A549 (cell line): ENCODE results near the gene PCSK6. TPM values are rescaled to one million over a fixed set of nuclear protein-coding genes. Genes with fewer than 3 reads are reported as not detected.
"Not testable (repeated sequence)": the region's sequence is repeated elsewhere in the genome, so short reads cannot be mapped to it uniquely, and the experiment has no call there.

Source experiments
- ATAC-seq, 2 experiments: fragments of 200-7000 bp in 1 of 2; fragments of >200 bp in 1 of 2; cut with Nextera tagmentation in 1 of 2; cut with Tn5 transposase in 1 of 2; 3 replicates each; pipeline versions ENCODE4 v1.8.0 to v1.9.1; 2018 to 2020; ENCODE audit warnings: mild to moderate bottlenecking in 1 of 2, moderate library complexity in 1 of 2
- CTCF ChIA-PET: fragments of 300-600 bp; sonication (Branson Sonifier 250); formaldehyde crosslinking; extraction: SDS; loops from one replicate; lab custom pipeline; 2021; ENCODE audit warnings: antibody characterized with exemption, inconsistent platforms; lab: Yijun Ruan, JAX
- POLR2A ChIA-PET: fragments of 350-600 bp; formaldehyde crosslinking; extraction: SDS; loops from one replicate; lab custom pipeline; 2021; ENCODE audit warnings: antibody characterized with exemption, inconsistent platforms; lab: Yijun Ruan, JAX
- DNase-seq, 2 experiments: peaks; one replicate each; pipeline versions ENCODE4 v3.0.0 to v3.0.0-alpha.2; 2011 to 2016; ENCODE audit warnings: low read depth in 1 of 2, low spot score in 1 of 2
- FAIRE-seq: peaks from 2 replicates; lab custom pipeline; 2011; peaks lifted over from hg19 to GRCh38; lab: Jason Lieb, UNC
- H3K27ac ChIP-seq, 2 experiments: fragments of >200 bp; sonication (Bioruptor Twin); formaldehyde crosslinking; 3 replicates each; pipeline ENCODE4 v1.5.1; 2016 to 2017
- H3K4me1 ChIP-seq: fragments of >200 bp; sonication (Bioruptor Twin); formaldehyde crosslinking; 3 replicates; pipeline ENCODE4 v1.6.1; 2016
- H3K4me2 ChIP-seq: fragments of >200 bp; sonication (Bioruptor Twin); formaldehyde crosslinking; 3 replicates; pipeline ENCODE4 v1.6.1; 2016
- H3K4me3 ChIP-seq: fragments of >200 bp; sonication (Bioruptor Twin); formaldehyde crosslinking; 3 replicates; pipeline ENCODE4 v1.5.1; 2016
- H3K9me3 ChIP-seq: fragments of >200 bp; sonication (Bioruptor Twin); formaldehyde crosslinking; 3 replicates; pipeline ENCODE4 v1.6.1; 2016
- BHLHE40 ChIP-seq: IDR thresholded peaks from 2 replicates; pipeline ENCODE4 v1.6.1; 2012; ENCODE audit warnings: low read depth, low read length, inconsistent platforms
- CEBPB ChIP-seq, 2 experiments: fragments of >200 bp in 1 of 2; sonication (Bioruptor Twin) in 1 of 2; formaldehyde crosslinking in 1 of 2; IDR thresholded peaks; 2 replicates each; pipeline ENCODE4 v1.6.1; 2012 to 2016
- CHD2 ChIP-seq: fragments of 150-350 bp; IDR thresholded peaks from 2 replicates; pipeline ENCODE4 v1.6.1; 2014; ENCODE audit warnings: low read length; ENCODE audit not compliant: partially characterized antibody
- EHF ChIP-seq: fragments of 250-450 bp; sonication (Bioruptor Pico); IDR thresholded peaks from 2 replicates; pipeline ENCODE4 v1.5.0; 2020; ENCODE audit warnings: mild to moderate bottlenecking
- ESRRA ChIP-seq: fragments of 150-350 bp; IDR thresholded peaks from 2 replicates; pipeline ENCODE4 v1.6.1; 2014; ENCODE audit warnings: mild to moderate bottlenecking, low read length, borderline replicate concordance
- FOXS1 ChIP-seq: fragments of 250-450 bp; sonication (Bioruptor Pico); IDR thresholded peaks from 2 replicates; pipeline ENCODE4 v1.5.0; 2020; ENCODE audit warnings: mild to moderate bottlenecking, moderate library complexity
- JUN ChIP-seq, 2 experiments: fragments of >200 bp; sonication (Bioruptor Twin); formaldehyde crosslinking; IDR thresholded peaks; 2 replicates in 1 of 2; 3 replicates in 1 of 2; pipeline ENCODE4 v1.6.1; 2016 to 2017
- KDM1A ChIP-seq: fragments of 200-600 bp; sonication (generic); IDR thresholded peaks from 2 replicates; pipeline ENCODE4 v1.6.1; 2016; ENCODE audit warnings: low read depth, mild to moderate bottlenecking
- KDM5A ChIP-seq: fragments of 200-600 bp; sonication (generic); IDR thresholded peaks from 2 replicates; pipeline ENCODE4 v1.6.1; 2016; ENCODE audit warnings: antibody characterized with exemption, mild to moderate bottlenecking
- MYC ChIP-seq: IDR thresholded peaks from 2 replicates; pipeline ENCODE4 v1.6.1; 2012; ENCODE audit warnings: mild to moderate bottlenecking, inconsistent platforms, low read length, improper control_type of control experiment, borderline replicate concordance
- POLR2AphosphoS2 ChIP-seq: conservative IDR thresholded peaks from 2 replicates; pipeline ENCODE4 v1.6.1; 2012; ENCODE audit warnings: low read length, improper control_type of control experiment, inconsistent platforms
- RAD21 ChIP-seq, 2 experiments: fragments of >200 bp in 1 of 2; sonication (Bioruptor Twin) in 1 of 2; formaldehyde crosslinking in 1 of 2; IDR thresholded peaks in 1 of 2; conservative IDR thresholded peaks in 1 of 2; 2 replicates in 1 of 2; 3 replicates in 1 of 2; pipeline ENCODE4 v1.6.1; 2012 to 2018; ENCODE audit warnings: inconsistent platforms in 1 of 2
- RFX5 ChIP-seq: fragments of 450-650 bp; IDR thresholded peaks from 2 replicates; pipeline ENCODE4 v1.7.1; 2014; ENCODE audit warnings: antibody characterized with exemption, mild to moderate bottlenecking, moderate library complexity
- SMC3 ChIP-seq: fragments of >200 bp; sonication (Bioruptor Twin); formaldehyde crosslinking; IDR thresholded peaks from 3 replicates; pipeline ENCODE4 v1.6.1; 2018; ENCODE audit warnings: inconsistent platforms
- SREBF2 ChIP-seq: fragments of 450-650 bp; IDR thresholded peaks from 2 replicates; pipeline ENCODE4 v1.6.1; 2014; ENCODE audit warnings: mild to moderate bottlenecking, moderate library complexity
- TP53 ChIP-seq: fragments of 250-450 bp; sonication (Bioruptor Pico); IDR thresholded peaks from 2 replicates; pipeline ENCODE4 v1.5.0; 2021; ENCODE audit warnings: mild to moderate bottlenecking, moderate library complexity
- ZC3H11A ChIP-seq: fragments of 450-650 bp; IDR thresholded peaks from 2 replicates; pipeline ENCODE4 v1.6.1; 2014; ENCODE audit warnings: antibody characterized with exemption, mild to moderate bottlenecking
- whole genome bisulfite sequencing: methylation state at CpG from one replicate; pipeline ENCODE4 v1.1.6; 2017; ENCODE audit errors: missing lambda C conversion rate; 5-methylcytosine and 5-hydroxymethylcytosine counted together
- polyA plus RNA-seq, 4 experiments: library from polyadenylated mRNA; depleted of rRNA in 3 of 4; stranded (reverse); fragments of >200 nt; fragmentation: RNase III in 1 of 4; extraction: RNeasy Plus Mini Kit Qiagen cat#74134 plus additional on column Dnase treatment in 1 of 4; gene quantifications; 2 replicates in 3 of 4; 3 replicates in 1 of 4; pipeline ENCODE4 v1.2.3, GENCODE V29; 2011 to 2017
- TF ChIP-seq, protein P1 (sequence below): fragments of >200 bp; sonication (Bioruptor Twin); formaldehyde crosslinking; IDR thresholded peaks from 3 replicates; pipeline ENCODE4 v1.5.1; 2016

Gene PCSK6
- polyA plus RNA-seq, 2 of the 4 experiments (the other 2 are of a cell fraction) = 10.0 to 15.2 TPM

DNA sequence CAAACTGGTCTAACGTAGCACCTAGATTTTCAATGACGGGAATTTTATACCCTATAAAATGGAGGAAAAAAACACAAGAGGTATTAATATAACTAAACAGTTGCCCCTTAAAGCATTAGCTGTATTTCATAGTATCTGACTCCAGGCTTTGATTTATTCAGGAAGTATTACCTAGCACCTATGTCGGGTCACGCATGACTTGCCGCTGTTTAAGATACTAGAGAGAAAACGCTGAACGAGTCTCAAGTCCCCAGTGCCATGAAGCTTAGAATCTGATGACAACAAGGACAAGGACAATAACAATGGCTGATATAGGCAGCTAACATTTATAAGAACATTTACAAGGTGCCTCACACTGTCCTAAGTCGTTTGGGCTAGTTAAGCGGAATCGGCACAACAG, 196.4 kb downstream of the PCSK6 start:
- peaks cover 36% of the 10 kb centered on the region for H3K4me1 ChIP-seq
- peak overlapping the region in 1 of 2 experiments; percentile 97; a peak in 4 of 6 replicates for H3K27ac ChIP-seq
- peak overlapping the region; percentile 95 for H3K4me3 ChIP-seq
- FAIRE-seq = no peak
- CTCF ChIA-PET = interaction anchor here (0.6 to 17.4 kb wide), 8 partner anchors 8 to 360 kb away, joined by 3 to 251 read pairs (median 7); no protein-coding TSS in a partner anchor
- POLR2A ChIA-PET = no interaction called here
- no peak for DNase-seq
- no peak for ATAC-seq
- peak overlapping the region; percentile 88 for H3K4me2 ChIP-seq
- WGBS = 60% methylated on average over 10 of the region's 10 CpGs
- TF ChIP-seq BHLHE40 = no peak
- TF ChIP-seq FOXS1 (CRISPR knock-in tag) = no peak
- no peak for TF ChIP-seq JUN (IDR thresholded peaks at IDR 0.05)
- TF ChIP-seq ZC3H11A = no peak
- TF ChIP-seq SREBF2 = no peak
- TF ChIP-seq, protein P1, sequence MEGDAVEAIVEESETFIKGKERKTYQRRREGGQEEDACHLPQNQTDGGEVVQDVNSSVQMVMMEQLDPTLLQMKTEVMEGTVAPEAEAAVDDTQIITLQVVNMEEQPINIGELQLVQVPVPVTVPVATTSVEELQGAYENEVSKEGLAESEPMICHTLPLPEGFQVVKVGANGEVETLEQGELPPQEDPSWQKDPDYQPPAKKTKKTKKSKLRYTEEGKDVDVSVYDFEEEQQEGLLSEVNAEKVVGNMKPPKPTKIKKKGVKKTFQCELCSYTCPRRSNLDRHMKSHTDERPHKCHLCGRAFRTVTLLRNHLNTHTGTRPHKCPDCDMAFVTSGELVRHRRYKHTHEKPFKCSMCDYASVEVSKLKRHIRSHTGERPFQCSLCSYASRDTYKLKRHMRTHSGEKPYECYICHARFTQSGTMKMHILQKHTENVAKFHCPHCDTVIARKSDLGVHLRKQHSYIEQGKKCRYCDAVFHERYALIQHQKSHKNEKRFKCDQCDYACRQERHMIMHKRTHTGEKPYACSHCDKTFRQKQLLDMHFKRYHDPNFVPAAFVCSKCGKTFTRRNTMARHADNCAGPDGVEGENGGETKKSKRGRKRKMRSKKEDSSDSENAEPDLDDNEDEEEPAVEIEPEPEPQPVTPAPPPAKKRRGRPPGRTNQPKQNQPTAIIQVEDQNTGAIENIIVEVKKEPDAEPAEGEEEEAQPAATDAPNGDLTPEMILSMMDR = no peak
- TF ChIP-seq, all 56 proteins: peak for 0
- no peaks in the 10 kb centered on the region for H3K9me3 ChIP-seq

DNA sequence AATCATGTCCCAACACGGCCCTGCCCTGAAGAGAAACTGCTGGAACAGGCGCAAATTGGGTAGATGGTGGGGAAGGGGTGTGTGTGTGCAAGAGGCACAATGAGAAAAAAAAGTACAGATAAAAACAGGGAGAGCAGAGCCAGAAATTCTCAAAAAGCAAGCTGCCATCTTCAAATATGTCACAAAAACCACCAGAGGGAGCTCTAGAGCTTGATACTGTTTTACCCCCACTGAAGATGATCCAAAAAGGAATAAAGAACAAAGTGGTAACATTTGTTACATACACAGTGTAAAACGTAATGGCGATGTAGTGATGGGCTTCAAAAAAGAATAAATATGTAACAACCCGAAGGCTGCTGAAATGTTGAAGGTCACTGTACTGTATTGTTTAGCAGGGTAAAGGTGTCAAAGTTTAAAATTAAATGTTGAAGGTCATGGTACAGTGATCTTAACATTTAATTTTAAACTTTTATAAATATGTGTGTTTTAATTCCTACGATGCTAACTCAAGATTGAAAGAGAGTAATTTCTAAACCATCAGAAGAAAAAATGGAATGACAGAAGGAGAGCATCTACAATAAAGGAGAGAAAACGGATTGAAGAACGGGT, 200.5 kb downstream of the PCSK6 start:
- CTCF ChIA-PET = interaction anchor here (0.6 to 17.4 kb wide), 30 partner anchors 8 to 398 kb away, joined by 3 to 251 read pairs (median 4); partner anchors contain the start of gene TM2D3
- Histone ChIP-seq H3K4me1 (peaks cover 19% of the 10 kb centered on the region), H3K9me3 (no peaks in the 10 kb centered on the region), H3K4me3 (no peak overlapping the region), H3K4me2 (no peak overlapping the region), H3K27ac (no peak overlapping the region)
- DNase-seq (peak; percentile 73 to 85), ATAC-seq (peak; percentile 73 to 78; a peak in 4 of 6 replicates), FAIRE-seq (peak; percentile 93)
- POLR2A ChIA-PET = interaction anchor here (0.8 to 1.6 kb wide), 3 partner anchors 11 to 435 kb away, joined by 3 to 4 read pairs (median 3); partner anchors contain the start of gene TARS3
- no peak for TF ChIP-seq EHF (CRISPR knock-in tag)
- TF ChIP-seq SMC3 = peak; percentile 63
- TF ChIP-seq, protein P1 = peak; percentile 89
- peak; percentile 47 to 54 for TF ChIP-seq RAD21 (conservative IDR thresholded peaks at IDR 0.05 in 1 of 2, IDR thresholded peaks at IDR 0.05 in 1 of 2)
- 0 out of 2 replicates have a peak, but pooled peaks have one; percentile 20 for TF ChIP-seq TP53
- WGBS = 44% methylated on average over 8 of the region's 8 CpGs

DNA sequence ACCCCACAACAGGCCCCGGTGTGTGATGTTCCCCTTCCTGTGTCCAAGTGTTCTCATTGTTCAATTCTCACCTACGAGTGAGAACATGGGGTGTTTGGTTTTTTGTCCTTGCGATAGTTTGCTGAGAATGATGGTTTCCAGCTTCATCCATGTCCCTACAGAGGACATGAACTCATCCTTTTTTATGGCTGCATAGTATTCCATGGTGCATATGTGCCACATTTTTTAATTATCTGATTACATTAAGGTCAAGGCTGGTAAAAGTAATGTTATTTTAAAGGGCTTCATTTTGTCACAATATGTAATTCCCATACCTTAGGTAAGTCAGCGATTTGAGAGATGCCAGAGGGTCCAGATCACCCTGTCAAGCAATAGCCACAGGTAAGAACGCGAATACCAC, 202.2 kb downstream of the PCSK6 start:
- ATAC-seq, H3K9me3 ChIP-seq, DNase-seq, FAIRE-seq, H3K27ac ChIP-seq, H3K4me1 ChIP-seq, H3K4me3 ChIP-seq, H3K4me2 ChIP-seq, POLR2A ChIA-PET: not testable (repeated sequence)
- CTCF ChIA-PET = interaction anchor here (0.9 to 17.4 kb wide), 6 partner anchors 9 to 364 kb away, joined by 5 to 251 read pairs (median 20); partner anchors contain the start of gene TM2D3
- WGBS = 91% methylated on average over 6 of the region's 6 CpGs

DNA sequence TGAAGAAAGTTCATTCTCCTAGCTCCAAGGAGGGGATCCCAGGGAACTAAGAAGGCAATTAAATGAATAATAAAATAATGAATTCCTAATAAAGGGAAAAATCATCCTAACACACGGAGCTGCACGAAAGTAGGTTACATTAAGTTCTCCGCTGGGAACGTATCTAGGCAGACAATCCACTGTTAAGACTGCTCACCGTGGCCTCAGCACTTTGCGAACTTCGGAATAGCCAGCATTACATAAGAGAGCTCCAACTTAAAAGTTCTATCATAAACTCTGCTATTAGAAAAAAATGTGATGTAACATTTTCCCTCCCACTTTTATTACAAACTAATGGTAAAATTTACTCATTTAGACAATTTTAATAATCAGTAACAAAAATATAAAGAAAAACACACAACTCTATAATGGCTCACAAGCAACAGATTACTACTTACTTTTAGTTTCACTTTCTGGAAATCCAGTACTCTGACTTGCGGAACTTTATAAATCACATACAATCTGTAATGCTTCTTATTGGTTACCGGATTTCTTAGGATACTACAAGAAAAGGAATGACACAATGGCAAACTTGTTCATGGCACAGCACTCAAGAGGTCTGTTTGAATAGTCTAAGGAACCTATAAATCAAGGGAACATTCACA, 202.9 kb downstream of the PCSK6 start:
- H3K4me2 ChIP-seq = no peak overlapping the region
- POLR2A ChIA-PET = no interaction called here
- no peak overlapping the region for H3K4me3 ChIP-seq
- 90% methylated on average over 9 of the region's 9 CpGs for WGBS
- CTCF ChIA-PET = interaction anchor here (1.8 to 17.4 kb wide), 3 partner anchors 10 to 353 kb away, joined by 5 to 251 read pairs (median 7); no protein-coding TSS in a partner anchor
- no peak for DNase-seq
- H3K9me3 ChIP-seq = no peaks in the 10 kb centered on the region
- FAIRE-seq = no peak
- H3K27ac ChIP-seq = no peak overlapping the region
- no peaks in the 10 kb centered on the region for H3K4me1 ChIP-seq
- no peak for ATAC-seq
- TF ChIP-seq RFX5 (no peak), SMC3 (no peak), CEBPB (IDR thresholded peaks at IDR 0.05) (no peak), POLR2AphosphoS2 (no peak), RAD21 (conservative IDR thresholded peaks at IDR 0.05 in 1 of 2, IDR thresholded peaks at IDR 0.05 in 1 of 2) (no peak), CHD2 (no peak), JUN (IDR thresholded peaks at IDR 0.05) (no peak), ESRRA (no peak), KDM5A (no peak), SREBF2 (no peak), KDM1A (no peak), MYC (no peak)
- TF ChIP-seq, protein P1 = no peak
